OCI-LY7 (cell line): ENCODE results near the gene TFRC. TPM values are rescaled to one million over a fixed set of nuclear protein-coding genes. Genes with fewer than 3 reads are reported as not detected.

Experiments
- BruUV-seq: library from RNA; stranded (reverse); fragments of 400-500 nt; replicated peaks from 2 replicates; lab custom pipeline; 2021; lab: Mats Ljungman, UMichigan
- CTCF ChIA-PET: fragments of 300-600 bp; sonication (Branson Sonifier 250); formaldehyde crosslinking; loops from one replicate; lab custom pipeline; 2022; ENCODE audit warnings: antibody characterized with exemption; ENCODE audit not compliant: unreplicated experiment; lab: Charles Lee
- POLR2A ChIA-PET: fragments of 300-600 bp; sonication (Branson Sonifier 250); formaldehyde crosslinking; loops from one replicate; lab custom pipeline; 2022; ENCODE audit warnings: antibody characterized with exemption; lab: Charles Lee
- DNase-seq: peaks from one replicate; pipeline ENCODE4 v3.0.0-alpha.2; 2015; ENCODE audit warnings: low spot score
- H2AFZ ChIP-seq: fragments of 200-600 bp; sonication (generic), shearing (Covaris generic); 2 replicates; pipeline ENCODE4 v1.6.1; 2014; ENCODE audit warnings: mild to moderate bottlenecking, antibody characterized with exemption, low read length, moderate library complexity
- H3K27ac ChIP-seq: fragments of 200-600 bp; sonication (generic); 2 replicates; pipeline ENCODE4 v1.5.1; 2014; ENCODE audit warnings: mixed run types, low read depth, mild to moderate bottlenecking, moderate library complexity, low read length, inconsistent platforms; ENCODE audit not compliant: poor library complexity, severe bottlenecking
- H3K36me3 ChIP-seq: fragments of 200-600 bp; sonication (generic); 2 replicates; pipeline ENCODE4 v1.6.1; 2014; ENCODE audit warnings: mild to moderate bottlenecking, antibody characterized with exemption, low read length, moderate library complexity, mixed read lengths; ENCODE audit not compliant: insufficient read depth
- H3K4me1 ChIP-seq: fragments of 200-600 bp; sonication (generic); 2 replicates; pipeline ENCODE4 v1.5.1; 2014; ENCODE audit warnings: mild to moderate bottlenecking, low read length; ENCODE audit not compliant: insufficient read depth, poor library complexity, severe bottlenecking
- H3K4me2 ChIP-seq: fragments of 200-600 bp; sonication (generic); 2 replicates; pipeline ENCODE4 v1.6.1; 2014; ENCODE audit warnings: mild to moderate bottlenecking, low read length
- H3K4me3 ChIP-seq: fragments of 200-600 bp; sonication (generic); 2 replicates; pipeline ENCODE4 v1.5.1; 2014; ENCODE audit warnings: mild to moderate bottlenecking, low read depth, low read length; ENCODE audit not compliant: poor library complexity, severe bottlenecking
- H3K79me2 ChIP-seq: fragments of 200-600 bp; sonication (generic); 2 replicates; pipeline ENCODE4 v1.6.1; 2016; ENCODE audit warnings: low read depth, mild to moderate bottlenecking, low read length, moderate library complexity, mixed read lengths; ENCODE audit not compliant: insufficient read depth
- H3K9me2 ChIP-seq: fragments of 200-600 bp; sonication (generic); 2 replicates; pipeline ENCODE4 v1.6.1; 2016; ENCODE audit warnings: mild to moderate bottlenecking, low read length, mixed read lengths; ENCODE audit not compliant: insufficient read depth
- H3K9me3 ChIP-seq: fragments of 200-600 bp; sonication (generic); 2 replicates; pipeline ENCODE4 v1.6.1; 2014; ENCODE audit warnings: mild to moderate bottlenecking, mixed run types, low read length, mixed read lengths
- H4K20me1 ChIP-seq: fragments of 200-600 bp; sonication (generic); 2 replicates; pipeline ENCODE4 v1.6.1; 2014; ENCODE audit warnings: mild to moderate bottlenecking, antibody characterized with exemption, low read length, moderate library complexity, mixed read lengths; ENCODE audit not compliant: insufficient read depth
- EZH2phosphoT487 ChIP-seq: fragments of 200-600 bp; sonication (generic); IDR thresholded peaks from 2 replicates; pipeline ENCODE4 v1.6.1; 2018; ENCODE audit warnings: low read depth, borderline replicate concordance, mild to moderate bottlenecking, mixed run types, antibody characterized with exemption, low read length, moderate library complexity, mixed read lengths
- intact Hi-C: fragments of 100-400 bp; cut with micrococcal nuclease; formaldehyde crosslinking; loops from one replicate; pipeline ENCODE4 v1.10.0; 2022; ENCODE audit not compliant: unreplicated experiment
- total RNA-seq, 2 experiments: library from RNA; depleted of rRNA in 1 of 2; stranded (reverse); fragments of >200 nt in 1 of 2; shearing (Covaris generic) in 1 of 2; gene quantifications; 2 replicates each; pipeline ENCODE4 v1.2.3, GENCODE V29; 2014 to 2022
- TF ChIP-seq, protein P1 (sequence below): fragments of 200-600 bp; sonication (generic); conservative IDR thresholded peaks from 2 replicates; pipeline ENCODE4 v1.5.1; 2014; ENCODE audit warnings: mild to moderate bottlenecking, antibody characterized with exemption, low read length, moderate library complexity, mixed read lengths

TFRC gene
- total RNA-seq, 2 experiments from 2014 or later = 127 to 236 TPM

DNA sequence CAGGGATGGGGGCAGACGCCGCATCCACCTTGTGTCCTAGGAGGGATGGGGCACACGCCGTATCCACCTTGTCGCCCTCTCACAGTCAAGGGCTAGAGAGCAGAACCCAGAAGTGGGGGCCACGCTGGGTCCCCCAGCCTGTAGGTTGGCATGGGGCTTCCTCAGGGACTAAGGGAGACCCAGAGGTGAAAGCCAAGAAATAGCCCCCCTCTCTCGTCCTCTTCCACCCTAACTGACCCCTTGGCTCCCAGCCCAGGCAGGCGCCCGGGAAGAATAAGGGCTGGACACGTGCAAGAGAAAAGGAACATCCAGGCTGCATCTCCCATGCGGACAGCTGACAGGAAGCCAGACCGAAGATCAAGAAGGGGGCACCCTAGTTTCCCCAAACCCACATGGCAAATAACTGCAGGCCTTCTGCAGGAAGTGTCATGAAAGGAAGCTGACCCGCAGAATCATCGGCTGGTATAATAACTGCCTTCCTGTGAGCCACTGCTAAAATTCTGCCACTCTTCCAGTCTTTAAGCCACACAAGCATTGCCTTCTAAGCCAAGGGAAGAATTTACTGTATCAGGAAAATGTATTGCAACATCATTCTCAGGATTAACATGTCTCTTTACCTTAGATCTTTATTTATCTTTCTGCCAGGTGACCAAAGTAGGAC lies 38.5 kb upstream of the TFRC start:
- no peaks in the 10 kb centered on the region for H3K9me2 ChIP-seq
- peak overlapping the region; percentile 5; the same call in 1 of the 2 replicates for H2AFZ ChIP-seq
- DNase-seq = peak; percentile 40
- POLR2A ChIA-PET = interaction anchor here (0.6 to 0.7 kb wide), 5 partner anchors 53 to 747 kb away, joined by 3 to 4 read pairs (median 3); no protein-coding TSS in a partner anchor
- peaks cover 26% of the 10 kb centered on the region for H3K4me1 ChIP-seq
- H3K9me3 ChIP-seq = no peaks in the 10 kb centered on the region
- no peak overlapping the region for H3K27ac ChIP-seq
- no peak for TF ChIP-seq EZH2phosphoT487
- TF ChIP-seq, protein P1, sequence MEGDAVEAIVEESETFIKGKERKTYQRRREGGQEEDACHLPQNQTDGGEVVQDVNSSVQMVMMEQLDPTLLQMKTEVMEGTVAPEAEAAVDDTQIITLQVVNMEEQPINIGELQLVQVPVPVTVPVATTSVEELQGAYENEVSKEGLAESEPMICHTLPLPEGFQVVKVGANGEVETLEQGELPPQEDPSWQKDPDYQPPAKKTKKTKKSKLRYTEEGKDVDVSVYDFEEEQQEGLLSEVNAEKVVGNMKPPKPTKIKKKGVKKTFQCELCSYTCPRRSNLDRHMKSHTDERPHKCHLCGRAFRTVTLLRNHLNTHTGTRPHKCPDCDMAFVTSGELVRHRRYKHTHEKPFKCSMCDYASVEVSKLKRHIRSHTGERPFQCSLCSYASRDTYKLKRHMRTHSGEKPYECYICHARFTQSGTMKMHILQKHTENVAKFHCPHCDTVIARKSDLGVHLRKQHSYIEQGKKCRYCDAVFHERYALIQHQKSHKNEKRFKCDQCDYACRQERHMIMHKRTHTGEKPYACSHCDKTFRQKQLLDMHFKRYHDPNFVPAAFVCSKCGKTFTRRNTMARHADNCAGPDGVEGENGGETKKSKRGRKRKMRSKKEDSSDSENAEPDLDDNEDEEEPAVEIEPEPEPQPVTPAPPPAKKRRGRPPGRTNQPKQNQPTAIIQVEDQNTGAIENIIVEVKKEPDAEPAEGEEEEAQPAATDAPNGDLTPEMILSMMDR = no peak
- intact Hi-C loops = no loop called here
- no TSS peak for BruUV-seq
- no peaks in the 10 kb centered on the region for H3K36me3 ChIP-seq
- peak overlapping the region; percentile 7 for H3K4me2 ChIP-seq
- CTCF ChIA-PET = interaction anchor here (0.6 kb wide), 1 partner anchor 850 kb away, joined by 3 read pairs; no protein-coding TSS in a partner anchor
- H4K20me1 ChIP-seq = no peaks in the 10 kb centered on the region
- H3K4me3 ChIP-seq = no peak overlapping the region
- no peaks in the 10 kb centered on the region for H3K79me2 ChIP-seq

DNA sequence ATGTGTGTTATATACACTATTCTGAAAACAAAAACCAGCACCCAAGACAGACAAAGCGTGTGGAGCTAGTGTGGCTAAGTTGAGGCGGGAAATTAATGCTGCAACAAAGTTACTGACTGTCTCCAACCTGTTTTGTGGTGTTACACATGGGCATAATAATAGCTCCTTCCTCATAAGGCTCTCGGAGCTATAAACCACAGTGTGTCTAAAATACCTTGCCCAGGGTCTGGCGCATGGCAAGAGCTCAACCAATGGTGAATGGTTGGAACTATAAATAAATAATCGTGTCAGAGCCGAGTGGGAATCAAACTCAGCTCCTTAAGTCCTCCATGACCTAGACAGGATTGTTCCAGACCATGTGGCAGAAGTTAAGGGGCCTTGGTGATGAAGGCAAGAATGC lies 35.9 kb upstream of the TFRC start:
- Histone ChIP-seq H3K9me2 (no peaks in the 10 kb centered on the region), H3K4me1 (peaks cover 28% of the 10 kb centered on the region), H2AFZ (peak overlapping the region; percentile 53; the same call in 1 of the 2 replicates), H3K79me2 (no peaks in the 10 kb centered on the region), H3K4me3 (no peak overlapping the region), H3K27ac (no peak overlapping the region), H3K4me2 (no peak overlapping the region), H3K36me3 (no peaks in the 10 kb centered on the region), H4K20me1 (no peaks in the 10 kb centered on the region), H3K9me3 (no peaks in the 10 kb centered on the region)
- intact Hi-C loops = no loop called here
- no TSS peak for BruUV-seq
- POLR2A ChIA-PET = interaction anchor here (0.8 to 1.2 kb wide), 4 partner anchors 9 to 69 kb away, joined by 3 to 6 read pairs (median 4); no protein-coding TSS in a partner anchor
- TF ChIP-seq, protein P1 = no peak
- TF ChIP-seq EZH2phosphoT487 = no peak
- CTCF ChIA-PET = interaction anchor here (1.2 kb wide), 1 partner anchor 45 kb away, joined by 3 read pairs; no protein-coding TSS in a partner anchor
- DNase-seq = no peak

DNA sequence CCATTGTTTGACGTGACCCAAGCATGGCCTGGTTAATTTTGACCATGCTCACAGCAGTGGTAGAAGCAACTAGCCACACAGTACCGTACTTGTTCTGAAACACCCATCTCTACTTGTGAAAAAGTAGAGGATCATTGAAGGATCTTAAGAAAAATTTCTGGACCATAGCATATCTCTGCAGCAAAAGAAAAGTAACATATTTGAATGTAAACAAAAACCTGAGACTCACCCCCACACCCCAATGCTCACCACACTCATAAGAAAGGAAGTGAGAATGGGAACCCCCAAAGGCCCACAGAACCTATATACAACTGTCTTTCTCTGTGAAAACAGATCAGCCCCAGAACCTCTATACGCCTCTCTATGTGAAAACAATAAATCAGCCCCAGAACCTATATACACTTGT lies 33.8 kb upstream of the TFRC start:
- Histone ChIP-seq H4K20me1 (no peaks in the 10 kb centered on the region), H3K9me3 (no peaks in the 10 kb centered on the region), H2AFZ (peak overlapping the region; percentile 8; the same call in 1 of the 2 replicates), H3K36me3 (no peaks in the 10 kb centered on the region), H3K79me2 (no peaks in the 10 kb centered on the region), H3K4me2 (no peak overlapping the region), H3K9me2 (no peaks in the 10 kb centered on the region), H3K4me3 (no peak overlapping the region), H3K4me1 (peaks cover 24% of the 10 kb centered on the region), H3K27ac (no peak overlapping the region)
- ChIA-PET CTCF (no interaction called here), POLR2A (no interaction called here)
- TF ChIP-seq EZH2phosphoT487 = no peak
- TF ChIP-seq, protein P1 = no peak
- no peak for DNase-seq
- intact Hi-C loops = no loop called here
- BruUV-seq = no TSS peak
